Liver (tissue), 9 donors: ENCODE data around the gene ACBD3. TPM values are rescaled to one million over a fixed set of nuclear protein-coding genes. Genes with fewer than 3 reads are reported as not detected.

Experiments used
- DNase-seq: peaks from one replicate; pipeline ENCODE4 v3.0.0-alpha.2; 2017; ENCODE audit warnings: low spot score
- H3K27ac ChIP-seq, 2 donors: one replicate each; pipeline ENCODE4 v1.7.0; 2013; ENCODE audit warnings: inconsistent platforms in 2 of 2, low read length in 2 of 2, control low read depth in 1 of 2, low read depth in 1 of 2, mild to moderate bottlenecking in 1 of 2
- H3K27me3 ChIP-seq, 4 donors: one replicate each; pipeline versions ENCODE4 v1.6.1 to v1.7.0; 2013; ENCODE audit warnings: low read length in 3 of 4, inconsistent platforms in 1 of 4, mild to moderate bottlenecking in 1 of 4, moderate library complexity in 1 of 4; ENCODE audit not compliant: control insufficient read depth in 4 of 4, insufficient read depth in 4 of 4
- H3K36me3 ChIP-seq, 4 donors: one replicate each; pipeline versions ENCODE4 v1.6.1 to v1.7.0; 2013; ENCODE audit warnings: low read length in 3 of 4, mild to moderate bottlenecking in 3 of 4, low read depth in 1 of 4, moderate library complexity in 1 of 4; ENCODE audit not compliant: control insufficient read depth in 4 of 4, insufficient read depth in 3 of 4
- H3K4me1 ChIP-seq, 4 donors: one replicate each; pipeline versions ENCODE4 v1.6.1 to v1.7.0; 2013; ENCODE audit warnings: low read length in 3 of 4, mild to moderate bottlenecking in 3 of 4, moderate library complexity in 1 of 4; ENCODE audit not compliant: control insufficient read depth in 4 of 4, insufficient read depth in 4 of 4
- H3K4me3 ChIP-seq, 3 donors: one replicate each; pipeline versions ENCODE4 v1.6.1 to v1.7.0; 2013; ENCODE audit warnings: low read length in 3 of 3, control low read depth in 1 of 3, low read depth in 1 of 3, mild to moderate bottlenecking in 1 of 3
- H3K9ac ChIP-seq, 2 donors: one replicate each; pipeline ENCODE4 v1.7.0; 2013; ENCODE audit warnings: low read length in 2 of 2, mild to moderate bottlenecking in 2 of 2, moderate library complexity in 2 of 2, control low read depth in 1 of 2, low read depth in 1 of 2
- H3K9me3 ChIP-seq, 4 donors: one replicate each; pipeline versions ENCODE4 v1.6.1 to v1.7.0; 2013; ENCODE audit warnings: low read length in 3 of 4; ENCODE audit not compliant: control insufficient read depth in 4 of 4
- EGR1 ChIP-seq, 2 donors: IDR thresholded peaks; 2 replicates each; pipeline ENCODE4 v1.6.1; 2016 to 2018; ENCODE audit warnings: antibody characterized with exemption in 2 of 2, low read depth in 2 of 2
- FOXA1 ChIP-seq: IDR thresholded peaks from 2 replicates; pipeline ENCODE4 v1.6.1; 2016; ENCODE audit warnings: antibody characterized with exemption
- FOXA2 ChIP-seq: IDR thresholded peaks from 2 replicates; pipeline ENCODE4 v1.6.1; 2016; ENCODE audit warnings: antibody characterized with exemption
- GABPA ChIP-seq, 2 donors: IDR thresholded peaks in 1 of 2; conservative IDR thresholded peaks in 1 of 2; 2 replicates each; pipeline ENCODE4 v1.6.1; 2016; ENCODE audit warnings: antibody characterized with exemption in 2 of 2, mild to moderate bottlenecking in 1 of 2, moderate library complexity in 1 of 2
- HNF4A ChIP-seq, 2 donors: conservative IDR thresholded peaks; 2 replicates each; pipeline ENCODE4 v1.6.1; 2016; ENCODE audit warnings: antibody characterized with exemption in 2 of 2, mild to moderate bottlenecking in 2 of 2
- JUND ChIP-seq, 2 donors: IDR thresholded peaks; 2 replicates each; pipeline ENCODE4 v1.6.1; 2016; ENCODE audit warnings: antibody characterized with exemption in 2 of 2
- NR2F2 ChIP-seq: IDR thresholded peaks from 2 replicates; pipeline ENCODE4 v1.6.1; 2016; ENCODE audit warnings: antibody characterized with exemption
- RAD21 ChIP-seq, 2 donors: IDR thresholded peaks; 2 replicates each; pipeline ENCODE4 v1.6.1; 2016; ENCODE audit warnings: antibody characterized with exemption in 2 of 2, mild to moderate bottlenecking in 2 of 2
- RXRA ChIP-seq, 2 donors: IDR thresholded peaks; 2 replicates each; pipeline ENCODE4 v1.6.1; 2017 to 2018; ENCODE audit warnings: antibody characterized with exemption in 2 of 2, mild to moderate bottlenecking in 1 of 2
- SP1 ChIP-seq: IDR thresholded peaks from 2 replicates; pipeline ENCODE4 v1.6.1; 2018; ENCODE audit warnings: antibody characterized with exemption, mild to moderate bottlenecking
- TAF1 ChIP-seq: conservative IDR thresholded peaks from 2 replicates; pipeline ENCODE4 v1.6.1; 2016; ENCODE audit warnings: antibody characterized with exemption, mild to moderate bottlenecking
- YY1 ChIP-seq: IDR thresholded peaks from 2 replicates; pipeline ENCODE4 v1.6.1; 2016; ENCODE audit warnings: antibody characterized with exemption, mild to moderate bottlenecking
- WGBS: extraction: QIAGEN DNeasy Blood & Tissue Kit; methylation state at CpG from one replicate; pipeline ENCODE4 v1.1.7; 2013; 5-methylcytosine and 5-hydroxymethylcytosine counted together
- polyA plus RNA-seq, 2 donors: library from polyadenylated mRNA; stranded (reverse) in 1 of 2; unstranded in 1 of 2; fragments of 200-250 nt in 1 of 2; fragments of >200 nt in 1 of 2; fragmentation: Nextera tagmentation in 1 of 2; extraction: Ambion mirVana in 1 of 2; gene quantifications; one replicate each; pipeline versions ENCODE4 v1.2.1 to v1.2.3, GENCODE V29; 2013 to 2015
- total RNA-seq, 2 donors: library from RNA; depleted of rRNA; stranded (reverse); fragments of >200 nt; gene quantifications; one replicate each; pipeline ENCODE4 v1.2.3, GENCODE V29; 2014
- TF ChIP-seq, protein P1 (sequence below): IDR thresholded peaks from 2 replicates; pipeline ENCODE4 v1.6.1; 2016; ENCODE audit warnings: antibody characterized with exemption
- TF ChIP-seq, protein P2 (sequence below): IDR thresholded peaks from 2 replicates; pipeline ENCODE4 v1.6.1; 2016; ENCODE audit warnings: antibody characterized with exemption
- TF ChIP-seq, protein P3 (sequence below): IDR thresholded peaks from 2 replicates; pipeline ENCODE4 v1.6.1; 2016; ENCODE audit warnings: antibody characterized with exemption
- TF ChIP-seq, protein P4 (sequence below): fragments of 150-350 bp; IDR thresholded peaks from 2 replicates; pipeline ENCODE4 v1.5.1; 2017; ENCODE audit warnings: improper control_type of control experiment, low read depth, low read length; ENCODE audit not compliant: missing input control
- TF ChIP-seq, protein P5 (sequence below): IDR thresholded peaks from 2 replicates; pipeline ENCODE4 v1.6.1; 2016; ENCODE audit warnings: antibody characterized with exemption, mild to moderate bottlenecking
- donor health status: healthy.
- donor health status: healthy.
- donor health status: healthy.
- donor health status: healthy.
- donor health status: healthy.

Gene ACBD3
- total and polyA plus RNA-seq, 4 donors, result 9.0 to 26.9 (median 14.1) TPM

DNA sequence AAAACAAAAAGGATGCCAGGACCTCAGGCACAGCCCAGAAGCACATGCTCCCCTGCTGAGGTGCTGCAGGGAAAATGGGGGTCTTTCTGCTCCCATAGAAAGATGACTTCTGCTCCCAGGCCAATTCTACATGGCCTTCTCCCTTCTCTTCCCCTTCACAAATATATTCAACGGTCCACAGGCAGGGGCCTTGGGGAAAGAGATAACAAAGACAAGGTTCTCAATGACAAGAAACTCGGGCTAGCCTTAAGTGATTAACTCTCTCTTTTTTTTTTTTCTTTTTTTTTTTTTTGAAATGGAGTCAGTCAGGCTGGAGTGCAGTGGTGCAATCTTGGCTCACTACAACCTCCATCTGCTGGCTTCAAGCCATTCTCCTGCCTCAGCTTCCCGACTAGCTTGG, 69.9 kb downstream of the ACBD3 start:
- 80% methylated on average over 3 of the region's 3 CpGs for WGBS
- TF ChIP-seq JUND (IDR thresholded peaks at IDR 0.05), result no peak
- TF ChIP-seq RXRA (IDR thresholded peaks at IDR 0.05), result no peak
- no peak for TF ChIP-seq EGR1 (IDR thresholded peaks at IDR 0.05; ENCODE audit: low read depth in 2 of 2)
- TF ChIP-seq, protein P1, sequence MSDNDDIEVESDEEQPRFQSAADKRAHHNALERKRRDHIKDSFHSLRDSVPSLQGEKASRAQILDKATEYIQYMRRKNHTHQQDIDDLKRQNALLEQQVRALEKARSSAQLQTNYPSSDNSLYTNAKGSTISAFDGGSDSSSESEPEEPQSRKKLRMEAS, result no peak
- no peak for TF ChIP-seq SP1
- no peak for TF ChIP-seq YY1
- no peak for TF ChIP-seq GABPA (IDR thresholded peaks at IDR 0.05 in 1 of 2, conservative IDR thresholded peaks at IDR 0.05 in 1 of 2)
- Histone ChIP-seq H3K9me3 (no peaks in the 10 kb centered on the region), H3K4me3 (no peak overlapping the region), H3K27ac (no peak overlapping the region), H3K27me3 (no peaks in the 10 kb centered on the region), H3K9ac (no peak overlapping the region), H3K36me3 (no peaks in the 10 kb centered on the region), H3K4me1 (peaks cover 0 to 9% (median 2%) of the 10 kb centered on the region in 4 donors)
- no peak for DNase-seq

DNA sequence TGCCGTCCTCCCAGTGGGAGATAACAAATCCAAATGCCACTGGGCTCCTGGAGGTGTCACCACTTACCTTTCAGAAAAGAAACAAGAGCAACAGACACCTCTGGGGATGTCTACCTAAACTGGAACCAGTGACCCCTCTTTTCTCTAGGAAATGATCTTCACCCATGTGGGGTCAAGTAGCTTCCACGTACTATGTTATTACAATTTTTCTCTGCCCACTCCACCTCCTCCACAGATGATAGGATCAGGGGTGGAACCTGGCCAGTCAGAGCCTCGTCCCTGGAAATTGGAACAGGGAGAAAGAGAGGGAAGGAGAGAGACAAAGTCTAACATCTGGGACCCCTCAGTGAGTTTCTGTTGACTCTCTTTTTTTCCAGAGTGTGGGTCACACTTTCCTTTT, 73.9 kb downstream of the ACBD3 start:
- Histone ChIP-seq H3K36me3 (no peaks in the 10 kb centered on the region), H3K9me3 (no peaks in the 10 kb centered on the region), H3K4me1 (peaks cover 3 to 21% (median 12%) of the 10 kb centered on the region in 4 donors), H3K9ac (no peak overlapping the region), H3K27ac (no peak overlapping the region), H3K27me3 (no peaks in the 10 kb centered on the region), H3K4me3 (no peak overlapping the region)
- DNase-seq, result no peak
- WGBS, result 94% methylated on average over 3 of the region's 3 CpGs
- TF ChIP-seq EGR1 (IDR thresholded peaks at IDR 0.05; ENCODE audit: low read depth in 2 of 2), result no peak
- TF ChIP-seq, protein P2, sequence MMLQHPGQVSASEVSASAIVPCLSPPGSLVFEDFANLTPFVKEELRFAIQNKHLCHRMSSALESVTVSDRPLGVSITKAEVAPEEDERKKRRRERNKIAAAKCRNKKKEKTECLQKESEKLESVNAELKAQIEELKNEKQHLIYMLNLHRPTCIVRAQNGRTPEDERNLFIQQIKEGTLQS, result no peak
- TF ChIP-seq FOXA2, result no peak
- TF ChIP-seq, protein P1, result no peak
- TF ChIP-seq HNF4A (conservative IDR thresholded peaks at IDR 0.05), result no peak
- TF ChIP-seq GABPA (IDR thresholded peaks at IDR 0.05 in 1 of 2, conservative IDR thresholded peaks at IDR 0.05 in 1 of 2), result no peak
- no peak for TF ChIP-seq YY1
- TF ChIP-seq, protein P3, sequence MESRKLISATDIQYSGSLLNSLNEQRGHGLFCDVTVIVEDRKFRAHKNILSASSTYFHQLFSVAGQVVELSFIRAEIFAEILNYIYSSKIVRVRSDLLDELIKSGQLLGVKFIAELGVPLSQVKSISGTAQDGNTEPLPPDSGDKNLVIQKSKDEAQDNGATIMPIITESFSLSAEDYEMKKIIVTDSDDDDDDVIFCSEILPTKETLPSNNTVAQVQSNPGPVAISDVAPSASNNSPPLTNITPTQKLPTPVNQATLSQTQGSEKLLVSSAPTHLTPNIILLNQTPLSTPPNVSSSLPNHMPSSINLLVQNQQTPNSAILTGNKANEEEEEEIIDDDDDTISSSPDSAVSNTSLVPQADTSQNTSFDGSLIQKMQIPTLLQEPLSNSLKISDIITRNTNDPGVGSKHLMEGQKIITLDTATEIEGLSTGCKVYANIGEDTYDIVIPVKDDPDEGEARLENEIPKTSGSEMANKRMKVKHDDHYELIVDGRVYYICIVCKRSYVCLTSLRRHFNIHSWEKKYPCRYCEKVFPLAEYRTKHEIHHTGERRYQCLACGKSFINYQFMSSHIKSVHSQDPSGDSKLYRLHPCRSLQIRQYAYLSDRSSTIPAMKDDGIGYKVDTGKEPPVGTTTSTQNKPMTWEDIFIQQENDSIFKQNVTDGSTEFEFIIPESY, result no peak
- TF ChIP-seq NR2F2, result no peak
- no peak for TF ChIP-seq SP1
- TF ChIP-seq FOXA1, result no peak
- TF ChIP-seq, protein P4, sequence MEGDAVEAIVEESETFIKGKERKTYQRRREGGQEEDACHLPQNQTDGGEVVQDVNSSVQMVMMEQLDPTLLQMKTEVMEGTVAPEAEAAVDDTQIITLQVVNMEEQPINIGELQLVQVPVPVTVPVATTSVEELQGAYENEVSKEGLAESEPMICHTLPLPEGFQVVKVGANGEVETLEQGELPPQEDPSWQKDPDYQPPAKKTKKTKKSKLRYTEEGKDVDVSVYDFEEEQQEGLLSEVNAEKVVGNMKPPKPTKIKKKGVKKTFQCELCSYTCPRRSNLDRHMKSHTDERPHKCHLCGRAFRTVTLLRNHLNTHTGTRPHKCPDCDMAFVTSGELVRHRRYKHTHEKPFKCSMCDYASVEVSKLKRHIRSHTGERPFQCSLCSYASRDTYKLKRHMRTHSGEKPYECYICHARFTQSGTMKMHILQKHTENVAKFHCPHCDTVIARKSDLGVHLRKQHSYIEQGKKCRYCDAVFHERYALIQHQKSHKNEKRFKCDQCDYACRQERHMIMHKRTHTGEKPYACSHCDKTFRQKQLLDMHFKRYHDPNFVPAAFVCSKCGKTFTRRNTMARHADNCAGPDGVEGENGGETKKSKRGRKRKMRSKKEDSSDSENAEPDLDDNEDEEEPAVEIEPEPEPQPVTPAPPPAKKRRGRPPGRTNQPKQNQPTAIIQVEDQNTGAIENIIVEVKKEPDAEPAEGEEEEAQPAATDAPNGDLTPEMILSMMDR, result no peak
- TF ChIP-seq, protein P5, sequence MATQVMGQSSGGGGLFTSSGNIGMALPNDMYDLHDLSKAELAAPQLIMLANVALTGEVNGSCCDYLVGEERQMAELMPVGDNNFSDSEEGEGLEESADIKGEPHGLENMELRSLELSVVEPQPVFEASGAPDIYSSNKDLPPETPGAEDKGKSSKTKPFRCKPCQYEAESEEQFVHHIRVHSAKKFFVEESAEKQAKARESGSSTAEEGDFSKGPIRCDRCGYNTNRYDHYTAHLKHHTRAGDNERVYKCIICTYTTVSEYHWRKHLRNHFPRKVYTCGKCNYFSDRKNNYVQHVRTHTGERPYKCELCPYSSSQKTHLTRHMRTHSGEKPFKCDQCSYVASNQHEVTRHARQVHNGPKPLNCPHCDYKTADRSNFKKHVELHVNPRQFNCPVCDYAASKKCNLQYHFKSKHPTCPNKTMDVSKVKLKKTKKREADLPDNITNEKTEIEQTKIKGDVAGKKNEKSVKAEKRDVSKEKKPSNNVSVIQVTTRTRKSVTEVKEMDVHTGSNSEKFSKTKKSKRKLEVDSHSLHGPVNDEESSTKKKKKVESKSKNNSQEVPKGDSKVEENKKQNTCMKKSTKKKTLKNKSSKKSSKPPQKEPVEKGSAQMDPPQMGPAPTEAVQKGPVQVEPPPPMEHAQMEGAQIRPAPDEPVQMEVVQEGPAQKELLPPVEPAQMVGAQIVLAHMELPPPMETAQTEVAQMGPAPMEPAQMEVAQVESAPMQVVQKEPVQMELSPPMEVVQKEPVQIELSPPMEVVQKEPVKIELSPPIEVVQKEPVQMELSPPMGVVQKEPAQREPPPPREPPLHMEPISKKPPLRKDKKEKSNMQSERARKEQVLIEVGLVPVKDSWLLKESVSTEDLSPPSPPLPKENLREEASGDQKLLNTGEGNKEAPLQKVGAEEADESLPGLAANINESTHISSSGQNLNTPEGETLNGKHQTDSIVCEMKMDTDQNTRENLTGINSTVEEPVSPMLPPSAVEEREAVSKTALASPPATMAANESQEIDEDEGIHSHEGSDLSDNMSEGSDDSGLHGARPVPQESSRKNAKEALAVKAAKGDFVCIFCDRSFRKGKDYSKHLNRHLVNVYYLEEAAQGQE, result no peak
- TF ChIP-seq RAD21 (IDR thresholded peaks at IDR 0.05), result no peak
- TF ChIP-seq JUND (IDR thresholded peaks at IDR 0.05), result no peak
- TF ChIP-seq TAF1, result no peak
- TF ChIP-seq RXRA (IDR thresholded peaks at IDR 0.05), result no peak
